CD4-positive, CD25-positive, alpha-beta regulatory T cell (primary cell): ENCODE results near the gene TAF7L. TPM values are rescaled to one million over a fixed set of nuclear protein-coding genes. Genes with fewer than 3 reads are reported as not detected.
A peak's percentile ranks its signal among the peaks of the same experiment; 100 is the strongest.

Experiments
- ATAC-seq, 2 donors: fragments of 150-1000 bp; cut with Tn5 transposase; one replicate each; pipeline ENCODE4 v1.10.0; 2021; ENCODE audit warnings: low read depth in 2 of 2, moderate number of reproducible peaks in 2 of 2, moderate library complexity in 1 of 2
- DNase-seq, 3 donors: peaks; one replicate each; pipeline versions ENCODE4 v3.0.0 to v3.0.0-alpha.2; 2012 to 2022; ENCODE audit warnings: mixed read lengths in 1 of 3
- H3K27ac ChIP-seq: one replicate; pipeline ENCODE4 v1.7.0; 2013; ENCODE audit warnings: mild to moderate bottlenecking, low read length; ENCODE audit not compliant: insufficient read depth, poor library complexity, severe bottlenecking
- H3K27me3 ChIP-seq: one replicate; pipeline ENCODE4 v1.7.0; 2013; ENCODE audit warnings: low read length; ENCODE audit not compliant: control insufficient read depth, insufficient read depth
- H3K36me3 ChIP-seq: one replicate; pipeline ENCODE4 v1.7.0; 2013; ENCODE audit warnings: mild to moderate bottlenecking, low read length, moderate library complexity; ENCODE audit not compliant: control insufficient read depth, insufficient read depth
- H3K4me1 ChIP-seq: 2 replicates; pipeline ENCODE4 v1.7.0; 2013; ENCODE audit warnings: mild to moderate bottlenecking, low read length; ENCODE audit not compliant: insufficient read depth, control insufficient read depth, poor library complexity, severe bottlenecking
- H3K4me3 ChIP-seq: one replicate; pipeline ENCODE4 v1.7.0; 2013; ENCODE audit warnings: low read depth, mild to moderate bottlenecking, low read length, moderate library complexity
- H3K9me3 ChIP-seq, 2 experiments: 1 replicate in 1 of 2; 2 replicates in 1 of 2; pipeline ENCODE4 v1.7.0; 2013; ENCODE audit warnings: low read length in 2 of 2, mild to moderate bottlenecking in 1 of 2, moderate library complexity in 1 of 2; ENCODE audit not compliant: control insufficient read depth in 2 of 2
- H3K27ac Mint-ChIP-seq, 3 donors: one replicate each; pipeline ENCODE4 v1.8.0; 2020 to 2022; ENCODE audit warnings: mild to moderate bottlenecking in 3 of 3, mixed read lengths in 3 of 3, moderate library complexity in 2 of 3
- H3K27me3 Mint-ChIP-seq: one replicate; pipeline ENCODE4 v1.8.0; 2022; ENCODE audit warnings: mild to moderate bottlenecking, mixed read lengths
- H3K36me3 Mint-ChIP-seq: one replicate; pipeline ENCODE4 v1.8.0; 2020; ENCODE audit warnings: mixed read lengths
- H3K4me1 Mint-ChIP-seq, 4 donors: one replicate each; pipeline ENCODE4 v1.8.0; 2020 to 2022; ENCODE audit warnings: mixed read lengths in 4 of 4, mild to moderate bottlenecking in 1 of 4
- H3K4me3 Mint-ChIP-seq, 4 donors: one replicate each; pipeline ENCODE4 v1.8.0; 2020 to 2022; ENCODE audit warnings: mild to moderate bottlenecking in 4 of 4, mixed read lengths in 4 of 4, moderate library complexity in 3 of 4
- H3K9me3 Mint-ChIP-seq, 7 donors: one replicate each; pipeline ENCODE4 v1.8.0; 2020 to 2022; ENCODE audit warnings: mixed read lengths in 7 of 7, mild to moderate bottlenecking in 3 of 7, moderate library complexity in 2 of 7
- polyA plus RNA-seq, 4 donors: library from polyadenylated mRNA; unstranded; fragments of 300-500 nt; fragmentation: Illumina TruSeq; gene quantifications; one replicate each; pipeline ENCODE4 v1.2.3, GENCODE V29; 2021
- total RNA-seq: library from RNA; stranded (reverse); gene quantifications from one replicate; pipeline ENCODE4 v1.2.3, GENCODE V29; 2022

The TAF7L gene
- total and polyA plus RNA-seq, 5 donors from 2014 or later = not detected

- Histone ChIP-seq H3K4me3 (no peak overlapping the region), H3K36me3 (no peaks in the 10 kb centered on the region), H3K27me3 (no peaks in the 10 kb centered on the region), H3K9me3 (no peaks in the 10 kb centered on the region), H3K27ac (no peak overlapping the region), H3K4me1 (no peaks in the 10 kb centered on the region)
- Mint-ChIP-seq H3K4me1 (no peaks in the 10 kb centered on the region), H3K36me3 (no peaks in the 10 kb centered on the region), H3K27me3 (no peaks in the 10 kb centered on the region), H3K27ac (no peak overlapping the region), H3K4me3 (no peak overlapping the region), H3K9me3 (no peaks in the 10 kb centered on the region)
- no peak for DNase-seq
- no peak for ATAC-seq
Observed at GRCh38 chrX:101276238-101276637, 14.9 kb downstream of the TAF7L start.

GRCh38 chrX:101274198-101274597 is 16.9 kb downstream of the TAF7L start:
- Histone ChIP-seq H3K36me3 (no peaks in the 10 kb centered on the region), H3K4me1 (no peaks in the 10 kb centered on the region), H3K9me3 (no peaks in the 10 kb centered on the region), H3K27ac (no peak overlapping the region), H3K27me3 (no peaks in the 10 kb centered on the region), H3K4me3 (no peak overlapping the region)
- Mint-ChIP-seq H3K27ac (no peak overlapping the region), H3K4me1 (no peaks in the 10 kb centered on the region), H3K36me3 (no peaks in the 10 kb centered on the region), H3K4me3 (no peak overlapping the region), H3K27me3 (no peaks in the 10 kb centered on the region), H3K9me3 (peaks cover 0 to 2% (median 0%) of the 10 kb centered on the region in 7 donors)
- ATAC-seq = no peak
- no peak for DNase-seq

GRCh38 chrX:101265869-101266428 is 25.2 kb downstream of the TAF7L start:
- Histone ChIP-seq H3K4me1 (no peaks in the 10 kb centered on the region), H3K36me3 (no peaks in the 10 kb centered on the region), H3K27ac (no peak overlapping the region), H3K4me3 (no peak overlapping the region), H3K9me3 (no peaks in the 10 kb centered on the region), H3K27me3 (no peaks in the 10 kb centered on the region)
- no peak overlapping the region for H3K27ac Mint-ChIP-seq
- ATAC-seq (no peak), DNase-seq (no peak)
- H3K9me3 Mint-ChIP-seq = peaks cover 0 to 2% (median 0%) of the 10 kb centered on the region in 7 donors
- no peaks in the 10 kb centered on the region for H3K4me1 Mint-ChIP-seq
- H3K36me3 Mint-ChIP-seq = no peaks in the 10 kb centered on the region
- H3K27me3 Mint-ChIP-seq = no peaks in the 10 kb centered on the region
- no peak overlapping the region for H3K4me3 Mint-ChIP-seq

- Histone ChIP-seq H3K9me3 (no peaks in the 10 kb centered on the region), H3K4me3 (no peak overlapping the region), H3K27me3 (no peaks in the 10 kb centered on the region), H3K36me3 (no peaks in the 10 kb centered on the region), H3K27ac (no peak overlapping the region), H3K4me1 (no peaks in the 10 kb centered on the region)
- Mint-ChIP-seq H3K9me3 (no peaks in the 10 kb centered on the region), H3K27me3 (no peaks in the 10 kb centered on the region), H3K36me3 (no peaks in the 10 kb centered on the region), H3K4me3 (no peak overlapping the region), H3K27ac (no peak overlapping the region), H3K4me1 (peaks cover 0 to 3% (median 0%) of the 10 kb centered on the region in 4 donors)
- DNase-seq = no peak
- no peak for ATAC-seq
Observed at GRCh38 chrX:101263766-101264165, 27.4 kb downstream of the TAF7L start.

- Histone ChIP-seq H3K27ac (no peak overlapping the region), H3K4me3 (no peak overlapping the region), H3K27me3 (no peaks in the 10 kb centered on the region), H3K9me3 (no peaks in the 10 kb centered on the region), H3K4me1 (no peaks in the 10 kb centered on the region), H3K36me3 (no peaks in the 10 kb centered on the region)
- Mint-ChIP-seq H3K27me3 (no peaks in the 10 kb centered on the region), H3K9me3 (no peaks in the 10 kb centered on the region), H3K4me1 (peaks cover 0 to 11% (median 2%) of the 10 kb centered on the region in 4 donors), H3K36me3 (no peaks in the 10 kb centered on the region), H3K27ac (no peak overlapping the region), H3K4me3 (no peak overlapping the region)
- ATAC-seq (no peak), DNase-seq (no peak)
Observed at GRCh38 chrX:101262590-101262989, 28.5 kb downstream of the TAF7L start.

GRCh38 chrX:101260435-101260834 is 30.7 kb downstream of the TAF7L start:
- no peak for DNase-seq
- H3K36me3 ChIP-seq = no peaks in the 10 kb centered on the region
- no peak overlapping the region for H3K4me3 Mint-ChIP-seq
- no peaks in the 10 kb centered on the region for H3K9me3 ChIP-seq
- no peak overlapping the region for H3K27ac ChIP-seq
- H3K36me3 Mint-ChIP-seq = no peaks in the 10 kb centered on the region
- peaks cover 0 to 14% (median 4%) of the 10 kb centered on the region in 4 donors for H3K4me1 Mint-ChIP-seq
- H3K4me3 ChIP-seq = no peak overlapping the region
- H3K27ac Mint-ChIP-seq = no peak overlapping the region
- no peaks in the 10 kb centered on the region for H3K27me3 ChIP-seq
- no peaks in the 10 kb centered on the region for H3K27me3 Mint-ChIP-seq
- no peaks in the 10 kb centered on the region for H3K9me3 Mint-ChIP-seq
- H3K4me1 ChIP-seq = no peaks in the 10 kb centered on the region
- no peak for ATAC-seq

GRCh38 chrX:101258259-101258581 is 32.9 kb downstream of the TAF7L start:
- no peaks in the 10 kb centered on the region for H3K27me3 ChIP-seq
- ATAC-seq = no peak
- no peaks in the 10 kb centered on the region for H3K4me1 ChIP-seq
- no peak for DNase-seq
- no peak overlapping the region for H3K4me3 ChIP-seq
- Mint-ChIP-seq H3K27me3 (no peaks in the 10 kb centered on the region), H3K4me3 (no peak overlapping the region), H3K4me1 (peaks cover 0 to 14% (median 4%) of the 10 kb centered on the region in 4 donors), H3K27ac (peak overlapping the region in 1 of 3 donors; percentile 20), H3K36me3 (no peaks in the 10 kb centered on the region), H3K9me3 (no peaks in the 10 kb centered on the region)
- no peaks in the 10 kb centered on the region for H3K9me3 ChIP-seq
- no peaks in the 10 kb centered on the region for H3K36me3 ChIP-seq
- no peak overlapping the region for H3K27ac ChIP-seq

- no peak overlapping the region for H3K4me3 Mint-ChIP-seq
- Histone ChIP-seq H3K4me1 (no peaks in the 10 kb centered on the region), H3K9me3 (no peaks in the 10 kb centered on the region), H3K27me3 (no peaks in the 10 kb centered on the region), H3K36me3 (no peaks in the 10 kb centered on the region), H3K4me3 (no peak overlapping the region), H3K27ac (no peak overlapping the region)
- no peaks in the 10 kb centered on the region for H3K27me3 Mint-ChIP-seq
- H3K27ac Mint-ChIP-seq = peak overlapping the region in 1 of 3 donors; percentile 46
- H3K4me1 Mint-ChIP-seq = peaks cover 0 to 14% (median 4%) of the 10 kb centered on the region in 4 donors
- no peaks in the 10 kb centered on the region for H3K9me3 Mint-ChIP-seq
- DNase-seq (peak in 1 of 3 donors; percentile 9), ATAC-seq (no peak)
- H3K36me3 Mint-ChIP-seq = no peaks in the 10 kb centered on the region
Observed at GRCh38 chrX:101257448-101258258, 33.5 kb downstream of the TAF7L start.
